Activated CD4-positive, alpha-beta T cell treated with anti-CD3 and anti-CD28 coated beads, Interleukin-2, amount 50 U/mL, for 4 hours (primary cell): ENCODE results near the gene TMEM202.
"Not testable (repeated sequence)": the region's sequence is repeated elsewhere in the genome, so short reads cannot be mapped to it uniquely, and the experiment has no call there.

Source experiments
- DNase-seq, 2 experiments: peaks; one replicate each; pipeline ENCODE4 v3.0.0-alpha.2; 2020

The TMEM202 gene

GRCh38 chr15:72404356-72404755 lies 6.3 kb downstream of the TMEM202 start:
- DNase-seq: no peak

- no peak for DNase-seq
Observed at GRCh38 chr15:72404841-72405240, 6.7 kb downstream of the TMEM202 start.

GRCh38 chr15:72406936-72407335 lies 8.8 kb downstream of the TMEM202 start:
- no peak for DNase-seq

GRCh38 chr15:72411111-72411510 lies 13.0 kb downstream of the TMEM202 start:
- no peak for DNase-seq

- DNase-seq: no peak
Observed at GRCh38 chr15:72411544-72411943, 13.4 kb downstream of the TMEM202 start.

- DNase-seq: not testable (repeated sequence)
Observed at GRCh38 chr15:72413337-72413736, 15.2 kb downstream of the TMEM202 start.

- no peak for DNase-seq
Observed at GRCh38 chr15:72415304-72415703, 17.2 kb downstream of the TMEM202 start.

- DNase-seq: not testable (repeated sequence)
Observed at GRCh38 chr15:72419768-72420167, 21.7 kb downstream of the TMEM202 start.

GRCh38 chr15:72420576-72420975 lies 22.5 kb downstream of the TMEM202 start:
- no peak for DNase-seq

GRCh38 chr15:72421484-72421883 lies 23.4 kb downstream of the TMEM202 start:
- DNase-seq: no peak

- DNase-seq: no peak
Observed at GRCh38 chr15:72423256-72423655, 25.2 kb downstream of the TMEM202 start.

- DNase-seq: no peak
Observed at GRCh38 chr15:72426753-72427152, 28.6 kb downstream of the TMEM202 start.

GRCh38 chr15:72437650-72438316 lies 39.7 kb downstream of the TMEM202 start:
- no peak for DNase-seq

GRCh38 chr15:72442848-72443247 lies 44.7 kb downstream of the TMEM202 start:
- DNase-seq: not testable (repeated sequence)

- no peak for DNase-seq
Observed at GRCh38 chr15:72445426-72445825, 47.3 kb downstream of the TMEM202 start.

- DNase-seq: no peak
Observed at GRCh38 chr15:72450805-72451204, 52.7 kb downstream of the TMEM202 start.

- DNase-seq: no peak
Observed at GRCh38 chr15:72451224-72451623, 53.1 kb downstream of the TMEM202 start.

GRCh38 chr15:72456684-72457083 lies 58.6 kb downstream of the TMEM202 start:
- no peak for DNase-seq
